CD4-positive, alpha-beta T cell treated with Interleukin-4 for 4 hours (primary cell): ENCODE results near the gene SH2D1A.
A peak's percentile ranks its signal among the peaks of the same experiment; 100 is the strongest.
"Not testable (repeated sequence)": the region's sequence is repeated elsewhere in the genome, so short reads cannot be mapped to it uniquely, and the experiment has no call there.

Experiments
- DNase-seq: peaks from one replicate; pipeline ENCODE4 v3.0.0-alpha.2; 2020

SH2D1A gene

GRCh38 chrX:124358800-124359383 lies 12.5 kb downstream of the SH2D1A start:
- DNase-seq = peak; percentile 51

DNA sequence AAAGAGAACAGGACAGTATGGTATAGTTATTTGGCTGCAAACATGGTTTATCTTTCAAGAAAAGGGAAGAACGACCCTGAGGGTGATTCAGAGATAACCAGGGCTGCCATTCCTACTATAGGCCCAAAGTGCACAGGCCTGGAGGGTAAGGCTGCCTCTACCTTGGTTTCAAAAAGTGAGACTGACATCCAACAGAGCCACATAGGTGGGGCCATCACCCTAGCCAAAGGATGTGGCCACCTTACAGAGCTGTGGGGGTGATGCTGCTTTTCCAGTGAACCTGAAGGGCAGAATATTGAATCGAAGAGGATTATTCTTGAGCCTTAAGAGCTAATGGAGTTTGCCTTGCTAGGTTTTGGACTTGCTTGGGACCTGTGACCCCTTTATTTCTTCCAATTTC lies 15.7 kb downstream of the SH2D1A start:
- peak; percentile 29 for DNase-seq

DNA sequence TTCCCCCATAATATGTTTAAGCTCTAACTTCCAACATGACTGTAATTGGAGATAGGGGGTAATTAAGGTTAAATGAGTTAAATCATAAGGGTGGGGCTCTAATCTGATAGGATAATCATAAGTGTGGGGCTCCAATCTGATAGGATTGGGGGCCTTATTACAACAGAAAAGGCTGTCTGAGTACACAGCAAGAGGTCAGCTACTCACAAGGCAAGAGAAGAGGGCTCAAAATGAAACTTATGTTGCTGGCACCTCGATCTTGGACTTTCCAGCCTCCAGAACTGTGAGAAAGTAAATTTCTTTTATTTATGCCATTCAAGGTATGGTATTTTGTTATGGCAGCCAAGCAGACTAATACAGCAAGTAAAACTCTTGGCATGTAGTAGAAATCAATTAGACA lies 16.4 kb downstream of the SH2D1A start:
- no peak for DNase-seq

GRCh38 chrX:124369722-124370121 lies 23.4 kb downstream of the SH2D1A start:
- no peak for DNase-seq

DNA sequence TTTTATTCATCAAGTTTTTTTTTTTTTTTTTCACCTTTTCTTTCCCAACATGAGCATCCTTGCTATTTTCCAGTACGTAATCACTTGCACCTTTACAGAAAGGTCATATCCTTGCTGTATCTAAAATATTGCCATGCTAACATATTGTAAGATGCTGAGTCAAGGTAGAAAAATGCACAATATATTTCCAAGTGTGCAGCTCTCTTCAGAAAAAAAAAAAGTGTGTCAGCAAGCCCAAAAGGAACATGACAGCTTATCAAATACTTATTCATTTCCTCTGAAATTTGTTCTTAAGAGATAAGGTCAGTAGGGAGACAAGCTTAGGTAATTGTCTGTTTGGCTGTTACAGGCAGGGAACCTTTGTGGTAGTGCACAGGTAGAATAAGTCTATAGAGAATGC lies 27.0 kb downstream of the SH2D1A start:
- DNase-seq = no peak

DNA sequence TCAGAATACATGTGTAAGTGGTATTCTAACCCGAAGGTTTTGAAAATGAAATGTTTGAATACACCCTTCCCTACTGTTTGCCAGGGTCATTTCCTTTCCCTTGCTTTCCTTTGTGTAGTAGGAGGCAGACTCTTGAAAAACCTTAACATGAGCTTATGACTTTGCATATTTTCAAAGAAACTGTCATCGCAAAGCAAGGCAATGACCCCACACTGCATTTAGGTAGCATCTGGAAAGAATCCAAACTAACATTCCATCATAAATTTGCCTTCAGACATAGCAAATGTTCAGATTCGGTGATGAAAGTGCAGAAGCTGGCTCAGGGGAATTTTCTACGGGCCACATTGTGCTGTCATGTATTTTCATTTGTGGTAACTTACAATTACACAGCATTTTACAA lies 32.3 kb downstream of the SH2D1A start:
- DNase-seq = no peak

GRCh38 chrX:124383354-124383753 lies 37.0 kb downstream of the SH2D1A start:
- no peak for DNase-seq

- no peak for DNase-seq
Measured at GRCh38 chrX:124386401-124386800, 40.0 kb downstream of the SH2D1A start.

DNA sequence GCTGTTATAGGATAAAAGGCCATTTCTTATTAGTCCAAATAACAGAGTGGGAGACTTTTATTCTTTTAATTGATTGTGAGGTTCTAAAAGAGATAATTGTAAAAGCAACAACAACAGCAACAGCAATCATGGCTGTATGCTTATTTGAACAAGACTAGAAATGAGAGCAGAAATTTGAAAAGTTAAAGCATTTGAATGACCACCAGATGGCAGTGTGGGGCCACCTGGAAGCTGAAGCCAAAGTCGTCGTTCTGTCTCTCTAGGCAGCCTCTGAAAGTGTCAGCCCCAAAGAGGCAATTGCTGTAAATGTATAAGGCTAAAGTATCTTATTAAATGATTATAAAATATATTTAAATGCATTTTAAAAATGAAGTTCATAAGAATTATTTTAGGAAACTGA lies 42.2 kb downstream of the SH2D1A start:
- peak; percentile 63 for DNase-seq

- DNase-seq = no peak
Measured at GRCh38 chrX:124392794-124393193, 46.4 kb downstream of the SH2D1A start.

GRCh38 chrX:124393238-124393637 lies 46.9 kb downstream of the SH2D1A start:
- no peak for DNase-seq

DNA sequence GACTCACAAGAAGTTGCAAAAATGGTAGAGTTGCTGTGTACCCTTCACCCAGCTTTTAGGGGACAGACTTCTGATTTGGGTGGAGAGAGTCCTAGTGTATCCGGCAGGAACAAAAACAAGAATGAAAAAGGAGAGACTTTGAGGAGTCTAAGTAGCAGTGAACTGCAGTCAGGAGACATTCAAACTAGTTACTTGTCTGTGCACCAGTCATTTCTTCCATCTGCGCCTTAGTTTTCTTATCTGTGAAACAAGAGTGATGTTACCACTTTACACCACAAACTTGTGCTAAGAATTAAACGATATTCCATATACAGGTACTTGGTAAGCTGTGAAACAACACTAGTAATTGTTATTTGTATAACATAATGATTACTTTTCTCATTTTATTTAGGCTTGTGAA lies 47.3 kb downstream of the SH2D1A start:
- DNase-seq = no peak

GRCh38 chrX:124395145-124395880 lies 49.0 kb downstream of the SH2D1A start:
- DNase-seq = peak; percentile 29

- DNase-seq = no peak
Measured at GRCh38 chrX:124401696-124402095, 55.3 kb downstream of the SH2D1A start.

- no peak for DNase-seq
Measured at GRCh38 chrX:124405868-124406267, 59.5 kb downstream of the SH2D1A start.

GRCh38 chrX:124406294-124407014 lies 60.1 kb downstream of the SH2D1A start:
- DNase-seq = peak; percentile 74

DNA sequence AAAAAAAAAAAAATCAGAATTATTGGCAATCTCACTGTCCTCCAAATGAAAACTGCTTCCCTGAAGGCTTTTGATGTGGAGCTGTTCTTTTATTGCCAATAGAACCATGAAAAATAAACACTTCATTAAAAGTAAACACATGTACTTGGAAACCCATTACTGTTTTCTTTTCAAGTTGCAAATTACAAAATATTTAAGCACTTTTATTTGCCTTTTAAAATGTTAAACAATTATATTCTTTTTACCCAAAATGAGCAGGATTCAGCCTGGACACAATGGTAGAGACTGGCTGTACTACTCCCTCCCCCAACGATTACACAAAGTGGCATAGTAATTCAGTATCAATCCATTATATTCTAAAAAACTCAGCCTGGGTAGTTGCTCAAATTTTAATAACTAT lies 60.9 kb downstream of the SH2D1A start:
- no peak for DNase-seq

DNA sequence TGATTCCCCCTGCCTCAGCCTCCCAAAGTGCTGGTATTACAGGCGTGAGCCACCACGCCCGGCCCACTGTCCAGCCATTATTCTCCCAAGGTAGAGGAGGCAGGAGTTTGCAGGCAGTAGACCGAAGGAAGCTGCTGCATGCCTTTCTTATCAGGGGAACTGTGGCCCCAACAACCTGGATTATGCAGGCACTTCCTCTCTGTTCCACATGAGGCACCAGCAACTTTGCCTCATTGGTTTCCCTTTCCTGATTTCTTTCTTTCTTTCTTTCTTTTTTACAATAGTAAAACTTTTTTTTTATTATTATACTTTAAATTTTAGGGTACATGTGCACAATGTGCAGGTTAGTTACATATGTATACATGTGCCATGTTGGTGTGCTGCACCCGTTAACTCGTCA lies 62.0 kb downstream of the SH2D1A start:
- DNase-seq = not testable (repeated sequence)

DNA sequence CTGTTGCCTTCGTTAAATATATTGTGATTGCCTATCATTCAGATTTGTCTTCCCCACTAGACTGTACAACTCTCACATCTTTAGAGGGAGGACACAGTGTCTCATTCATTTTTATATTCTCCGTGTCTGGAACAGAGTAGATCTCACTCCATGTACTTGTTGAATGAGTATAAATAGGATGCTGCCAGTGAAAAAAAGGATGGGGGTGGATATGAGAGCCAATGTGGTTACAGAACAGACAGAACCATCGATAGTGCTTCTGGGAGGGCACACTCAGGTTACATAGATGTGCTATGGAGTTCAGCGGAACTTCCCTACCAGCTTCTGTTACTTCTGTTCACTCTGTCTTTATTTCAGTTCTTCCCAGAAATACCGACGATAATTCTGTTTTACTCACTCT lies 66.9 kb downstream of the SH2D1A start:
- no peak for DNase-seq

GRCh38 chrX:124414281-124414680 lies 67.9 kb downstream of the SH2D1A start:
- DNase-seq = no peak

- DNase-seq = no peak
Measured at GRCh38 chrX:124415115-124415800, 68.9 kb downstream of the SH2D1A start.

GRCh38 chrX:124421898-124422655 lies 75.7 kb downstream of the SH2D1A start:
- no peak for DNase-seq
